Uterus (tissue), 4 donors: Measurements from ENCODE around the gene SLC2A10. TPM values are rescaled to one million over a fixed set of nuclear protein-coding genes. Genes with fewer than 3 reads are reported as not detected.

ENCODE experiments used
- DNase-seq, 2 donors: peaks; one replicate each; pipeline ENCODE4 v3.0.0-alpha.2; 2019 to 2020
- H3K27ac ChIP-seq, 2 donors: fragments of 200-600 bp; sonication (generic); 1 replicate in 1 of 2; 2 replicates in 1 of 2; pipeline ENCODE4 v1.5.1; 2016 to 2018
- H3K27me3 ChIP-seq, 2 donors: fragments of 200-600 bp; sonication (generic); one replicate each; pipeline ENCODE4 v1.5.1; 2018 to 2019; ENCODE audit warnings: control low read depth in 1 of 2
- H3K36me3 ChIP-seq, 2 donors: fragments of 200-600 bp; sonication (generic); one replicate each; pipeline ENCODE4 v1.5.1; 2019; ENCODE audit warnings: control low read depth in 1 of 2
- H3K4me1 ChIP-seq, 2 donors: fragments of 200-600 bp; sonication (generic); one replicate each; pipeline ENCODE4 v1.5.1; 2018 to 2019; ENCODE audit warnings: control low read depth in 1 of 2
- H3K4me3 ChIP-seq, 2 donors: fragments of 200-600 bp; sonication (generic); 1 replicate in 1 of 2; 2 replicates in 1 of 2; pipeline ENCODE4 v1.5.1; 2018 to 2019; ENCODE audit warnings: mild to moderate bottlenecking in 1 of 2
- H3K9me3 ChIP-seq, 2 donors: fragments of 200-600 bp; sonication (generic); one replicate each; pipeline ENCODE4 v1.5.1; 2019; ENCODE audit warnings: control low read depth in 1 of 2
- CTCF ChIP-seq, 4 experiments: fragments of 200-600 bp in 2 of 4; fragments of 450-650 bp in 2 of 4; sonication (generic) in 2 of 4; IDR thresholded peaks; one replicate each; pipeline ENCODE4 v1.5.1; 2016 to 2019; ENCODE audit warnings: antibody characterized with exemption in 4 of 4, mild to moderate bottlenecking in 2 of 4, moderate library complexity in 1 of 4
- POLR2A ChIP-seq, 2 donors: fragments of 450-650 bp; IDR thresholded peaks; one replicate each; pipeline ENCODE4 v1.6.1; 2016; ENCODE audit warnings: antibody characterized with exemption in 2 of 2, mild to moderate bottlenecking in 1 of 2, moderate library complexity in 1 of 2
- intact Hi-C: fragments of 100-400 bp; cut with DNase I; formaldehyde crosslinking; loops from one replicate; pipeline ENCODE4 v1.15.1; 2023; ENCODE audit warnings: low total_unique reads
- total RNA-seq, 4 donors: library from RNA; depleted of rRNA in 3 of 4; stranded (reverse); fragments of >200 nt in 3 of 4; gene quantifications; one replicate each; pipeline versions ENCODE4 v1.1.0 to v1.2.4, GENCODE V29; 2014 to 2023
- donor health status: DM: yes; HTN: yes; CAD: no.

SLC2A10 gene
- total RNA-seq, 4 donors from 2014 or later = 1.3 to 32.3 (median 12.6) TPM

GRCh38 chr20:46723039-46723438 lies 13.6 kb downstream of the SLC2A10 start:
- Histone ChIP-seq H3K4me3 (no peak overlapping the region), H3K27me3 (no peaks in the 10 kb centered on the region), H3K27ac (no peak overlapping the region), H3K4me1 (no peaks in the 10 kb centered on the region), H3K9me3 (no peaks in the 10 kb centered on the region), H3K36me3 (no peaks in the 10 kb centered on the region)
- no peak for DNase-seq
- no peak for TF ChIP-seq CTCF (IDR thresholded peaks at IDR 0.05)
- TF ChIP-seq POLR2A (IDR thresholded peaks at IDR 0.05) = no peak
- intact Hi-C loops = no loop called here

GRCh38 chr20:46724343-46724959 lies 15.0 kb downstream of the SLC2A10 start:
- Histone ChIP-seq H3K36me3 (no peaks in the 10 kb centered on the region), H3K27ac (no peak overlapping the region), H3K4me1 (no peaks in the 10 kb centered on the region), H3K9me3 (no peaks in the 10 kb centered on the region), H3K27me3 (no peaks in the 10 kb centered on the region), H3K4me3 (no peak overlapping the region)
- DNase-seq = no peak
- intact Hi-C loops = no loop called here
- TF ChIP-seq POLR2A (IDR thresholded peaks at IDR 0.05) (no peak), CTCF (IDR thresholded peaks at IDR 0.05) (no peak)

- Histone ChIP-seq H3K36me3 (no peaks in the 10 kb centered on the region), H3K4me3 (no peak overlapping the region), H3K27ac (no peak overlapping the region), H3K4me1 (no peaks in the 10 kb centered on the region), H3K27me3 (no peaks in the 10 kb centered on the region), H3K9me3 (no peaks in the 10 kb centered on the region)
- intact Hi-C loops = no loop called here
- TF ChIP-seq POLR2A (IDR thresholded peaks at IDR 0.05) (no peak), CTCF (IDR thresholded peaks at IDR 0.05) (no peak)
- DNase-seq = no peak
Observed at GRCh38 chr20:46725186-46726165, 16.0 kb downstream of the SLC2A10 start.

- no peaks in the 10 kb centered on the region for H3K9me3 ChIP-seq
- H3K27ac ChIP-seq = no peak overlapping the region
- H3K36me3 ChIP-seq = no peaks in the 10 kb centered on the region
- intact Hi-C loops = no loop called here
- H3K27me3 ChIP-seq = no peaks in the 10 kb centered on the region
- no peak overlapping the region for H3K4me3 ChIP-seq
- no peak for TF ChIP-seq CTCF (IDR thresholded peaks at IDR 0.05)
- no peak for TF ChIP-seq POLR2A (IDR thresholded peaks at IDR 0.05)
- no peak for DNase-seq
- H3K4me1 ChIP-seq = no peaks in the 10 kb centered on the region
Observed at GRCh38 chr20:46731770-46732169, 22.3 kb downstream of the SLC2A10 start.

GRCh38 chr20:46735436-46735835 lies 26.0 kb downstream of the SLC2A10 start:
- Histone ChIP-seq H3K9me3 (no peaks in the 10 kb centered on the region), H3K4me3 (no peak overlapping the region), H3K36me3 (no peaks in the 10 kb centered on the region), H3K27me3 (no peaks in the 10 kb centered on the region), H3K4me1 (no peaks in the 10 kb centered on the region), H3K27ac (no peak overlapping the region)
- DNase-seq = no peak
- intact Hi-C loops = no loop called here
- TF ChIP-seq POLR2A (IDR thresholded peaks at IDR 0.05) (no peak), CTCF (IDR thresholded peaks at IDR 0.05) (no peak)
